ENCODE results near the gene AK8.

DNA sequence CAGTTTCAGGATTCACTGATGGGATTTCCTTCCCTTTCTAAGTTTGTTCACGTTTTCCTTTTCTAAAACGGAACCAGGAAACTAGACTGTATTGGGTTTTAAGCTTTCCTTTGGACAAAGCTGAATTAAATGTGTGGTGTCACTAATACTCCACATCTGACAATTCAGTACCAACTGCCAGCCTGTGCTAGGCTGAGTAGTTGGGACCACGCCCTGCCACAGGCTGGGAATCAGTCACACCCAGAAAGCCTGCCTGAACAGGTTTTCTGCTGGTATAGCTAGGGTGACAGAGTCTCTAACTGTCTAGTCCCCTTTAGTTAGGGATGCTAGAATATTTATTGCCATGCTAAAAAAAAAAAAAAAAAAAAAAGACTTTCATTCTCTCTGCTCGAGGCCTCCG, 16.3 kb upstream of the AK8 start:
- TF ChIP-seq POLR2A (IDR thresholded peaks at IDR 0.05) (no peak), EP300 (IDR thresholded peaks at IDR 0.05; ENCODE audit: low read depth) (no peak)
- TF ChIP-seq, protein P1, sequence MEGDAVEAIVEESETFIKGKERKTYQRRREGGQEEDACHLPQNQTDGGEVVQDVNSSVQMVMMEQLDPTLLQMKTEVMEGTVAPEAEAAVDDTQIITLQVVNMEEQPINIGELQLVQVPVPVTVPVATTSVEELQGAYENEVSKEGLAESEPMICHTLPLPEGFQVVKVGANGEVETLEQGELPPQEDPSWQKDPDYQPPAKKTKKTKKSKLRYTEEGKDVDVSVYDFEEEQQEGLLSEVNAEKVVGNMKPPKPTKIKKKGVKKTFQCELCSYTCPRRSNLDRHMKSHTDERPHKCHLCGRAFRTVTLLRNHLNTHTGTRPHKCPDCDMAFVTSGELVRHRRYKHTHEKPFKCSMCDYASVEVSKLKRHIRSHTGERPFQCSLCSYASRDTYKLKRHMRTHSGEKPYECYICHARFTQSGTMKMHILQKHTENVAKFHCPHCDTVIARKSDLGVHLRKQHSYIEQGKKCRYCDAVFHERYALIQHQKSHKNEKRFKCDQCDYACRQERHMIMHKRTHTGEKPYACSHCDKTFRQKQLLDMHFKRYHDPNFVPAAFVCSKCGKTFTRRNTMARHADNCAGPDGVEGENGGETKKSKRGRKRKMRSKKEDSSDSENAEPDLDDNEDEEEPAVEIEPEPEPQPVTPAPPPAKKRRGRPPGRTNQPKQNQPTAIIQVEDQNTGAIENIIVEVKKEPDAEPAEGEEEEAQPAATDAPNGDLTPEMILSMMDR (IDR thresholded peaks at IDR 0.05) = no peak

Measured in transverse colon (tissue), 3 donors.